SK-N-MC (cell line): ENCODE results near the gene TNFAIP8.
A peak's percentile ranks its signal among the peaks of the same experiment; 100 is the strongest.

Experiments used
- DNase-seq: peaks from one replicate; pipeline ENCODE4 v3.0.0-alpha.2; 2011; ENCODE audit warnings: low read depth, low spot score
- H3K27ac ChIP-seq: fragments of 200-600 bp; sonication (generic); 2 replicates; pipeline ENCODE4 v1.5.1; 2016; ENCODE audit warnings: mixed run types
- H3K36me3 ChIP-seq: fragments of 200-600 bp; sonication (generic); 2 replicates; pipeline ENCODE4 v1.6.1; 2017; ENCODE audit warnings: antibody characterized with exemption, low read length, mixed read lengths; ENCODE audit not compliant: insufficient read depth
- H3K4me3 ChIP-seq: fragments of 200-600 bp; sonication (generic); 2 replicates; pipeline ENCODE4 v1.5.1; 2016
- H3K9ac ChIP-seq: fragments of 200-600 bp; sonication (generic); 2 replicates; pipeline ENCODE4 v1.8.0; 2017; ENCODE audit warnings: mixed run types, mixed read lengths; ENCODE audit not compliant: insufficient read length
- H3K9me3 ChIP-seq: fragments of 200-600 bp; sonication (generic); 2 replicates; pipeline ENCODE4 v1.6.1; 2017; ENCODE audit warnings: low read depth, mild to moderate bottlenecking, antibody characterized with exemption, low read length, moderate library complexity, mixed read lengths
- EZH2 ChIP-seq: fragments of 200-600 bp; sonication (generic); IDR thresholded peaks from one replicate; pipeline ENCODE4 v1.6.1; 2017; ENCODE audit warnings: antibody characterized with exemption
- FOXP2 ChIP-seq: optimal IDR thresholded peaks from 2 replicates; pipeline ENCODE3; 2011; ENCODE audit warnings: mild to moderate bottlenecking, moderate library complexity; ENCODE audit not compliant: insufficient read depth; ENCODE audit errors: extremely low read length, control extremely low read depth
- POLR2AphosphoS5 ChIP-seq: IDR thresholded peaks from 2 replicates; pipeline ENCODE4 v1.6.1; 2012; ENCODE audit warnings: mild to moderate bottlenecking, low read depth, low read length, borderline replicate concordance

The TNFAIP8 gene

DNA sequence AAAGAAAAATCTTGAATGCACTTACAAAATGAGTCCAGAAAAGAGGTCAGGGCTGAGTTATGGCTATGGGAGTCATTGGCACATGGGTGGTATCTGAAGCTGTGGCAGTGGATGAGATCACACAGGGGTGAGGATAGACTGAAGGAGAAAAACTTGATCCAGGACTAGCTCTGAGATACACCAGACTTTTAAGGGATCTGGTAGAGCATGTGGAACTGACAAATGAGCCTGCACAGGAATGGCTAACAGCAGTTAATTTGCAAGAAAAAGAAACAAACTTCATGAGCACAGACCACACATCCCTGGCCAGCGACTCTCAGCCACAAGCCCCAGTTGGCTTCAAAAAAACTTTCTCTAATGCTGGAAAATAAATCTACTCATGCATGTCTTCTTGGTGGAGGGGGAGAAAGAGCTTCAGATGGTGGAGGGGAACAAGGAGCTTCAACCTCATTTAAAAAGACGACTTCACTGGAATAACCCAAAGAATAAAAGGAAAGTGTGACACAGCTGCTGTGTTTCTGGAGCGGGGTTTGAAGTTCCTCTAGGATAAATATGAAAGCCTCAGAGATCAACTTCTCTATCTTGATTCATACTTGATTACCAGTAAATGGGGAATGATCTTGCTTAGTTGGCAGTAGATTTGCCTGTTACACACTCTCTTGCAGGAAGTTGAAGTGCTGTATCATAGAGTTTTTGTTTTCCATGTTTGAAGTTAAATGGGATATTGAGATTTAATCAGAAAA, 33.6 kb downstream of the TNFAIP8 start:
- no peaks in the 10 kb centered on the region for H3K36me3 ChIP-seq
- no peak overlapping the region for H3K9ac ChIP-seq
- no peak for DNase-seq
- H3K4me3 ChIP-seq = no peak overlapping the region
- no peaks in the 10 kb centered on the region for H3K9me3 ChIP-seq
- no peak for TF ChIP-seq EZH2
- TF ChIP-seq FOXP2 = no peak
- TF ChIP-seq POLR2AphosphoS5 = no peak
- H3K27ac ChIP-seq = no peak overlapping the region

- TF ChIP-seq FOXP2 = no peak
- no peak for TF ChIP-seq EZH2
- Histone ChIP-seq H3K9ac (no peak overlapping the region), H3K27ac (no peak overlapping the region), H3K36me3 (no peaks in the 10 kb centered on the region), H3K9me3 (no peaks in the 10 kb centered on the region), H3K4me3 (no peak overlapping the region)
- no peak for DNase-seq
Measured at GRCh38 chr5:119390404-119390803, 34.6 kb downstream of the TNFAIP8 start.

- no peak for TF ChIP-seq POLR2AphosphoS5
- no peak for TF ChIP-seq EZH2
- no peak for TF ChIP-seq FOXP2
- no peaks in the 10 kb centered on the region for H3K36me3 ChIP-seq
- no peak overlapping the region for H3K4me3 ChIP-seq
- no peak overlapping the region for H3K9ac ChIP-seq
- no peak for DNase-seq
- H3K9me3 ChIP-seq = no peaks in the 10 kb centered on the region
- peak overlapping the region; percentile 47; the same call in 1 of the 2 replicates for H3K27ac ChIP-seq
Measured at GRCh38 chr5:119393201-119393691, 37.4 kb downstream of the TNFAIP8 start.

DNA sequence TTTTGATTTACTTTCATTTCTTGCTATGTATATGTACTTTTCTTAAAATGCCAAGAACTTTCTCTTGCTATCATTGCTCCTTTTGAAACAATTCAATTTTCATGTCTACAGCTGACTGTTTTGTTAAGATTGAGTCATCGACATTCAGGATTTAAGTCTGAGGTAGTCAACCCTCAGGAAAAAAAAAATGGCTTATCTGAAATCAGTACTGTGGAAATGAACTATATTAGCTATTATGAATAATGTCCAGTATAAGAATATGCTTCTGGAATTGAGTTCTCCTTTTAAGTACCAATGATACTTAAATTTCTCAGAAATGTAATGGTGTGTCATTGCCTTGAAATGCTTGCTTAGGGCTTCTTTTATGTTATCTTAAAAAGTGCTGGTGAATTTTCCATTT, 37.9 kb downstream of the TNFAIP8 start:
- H3K27ac ChIP-seq = peak overlapping the region; percentile 47; the same call in 1 of the 2 replicates
- no peak overlapping the region for H3K9ac ChIP-seq
- H3K36me3 ChIP-seq = no peaks in the 10 kb centered on the region
- no peak overlapping the region for H3K4me3 ChIP-seq
- no peak for DNase-seq
- no peaks in the 10 kb centered on the region for H3K9me3 ChIP-seq
- TF ChIP-seq POLR2AphosphoS5 (no peak), FOXP2 (no peak), EZH2 (no peak)

- H3K9me3 ChIP-seq = no peaks in the 10 kb centered on the region
- no peak overlapping the region for H3K27ac ChIP-seq
- no peak for DNase-seq
- no peaks in the 10 kb centered on the region for H3K36me3 ChIP-seq
- TF ChIP-seq FOXP2 (no peak), POLR2AphosphoS5 (no peak), EZH2 (no peak)
- H3K9ac ChIP-seq = no peak overlapping the region
- H3K4me3 ChIP-seq = no peak overlapping the region
Measured at GRCh38 chr5:119395080-119395836, 39.4 kb downstream of the TNFAIP8 start.

GRCh38 chr5:119396030-119396664, 40.3 kb downstream of the TNFAIP8 start:
- DNase-seq = no peak
- H3K9me3 ChIP-seq = no peaks in the 10 kb centered on the region
- no peak overlapping the region for H3K4me3 ChIP-seq
- TF ChIP-seq POLR2AphosphoS5 (no peak), EZH2 (no peak), FOXP2 (no peak)
- no peak overlapping the region for H3K9ac ChIP-seq
- no peak overlapping the region; the same call in 1 of the 2 replicates for H3K27ac ChIP-seq
- no peaks in the 10 kb centered on the region for H3K36me3 ChIP-seq

DNA sequence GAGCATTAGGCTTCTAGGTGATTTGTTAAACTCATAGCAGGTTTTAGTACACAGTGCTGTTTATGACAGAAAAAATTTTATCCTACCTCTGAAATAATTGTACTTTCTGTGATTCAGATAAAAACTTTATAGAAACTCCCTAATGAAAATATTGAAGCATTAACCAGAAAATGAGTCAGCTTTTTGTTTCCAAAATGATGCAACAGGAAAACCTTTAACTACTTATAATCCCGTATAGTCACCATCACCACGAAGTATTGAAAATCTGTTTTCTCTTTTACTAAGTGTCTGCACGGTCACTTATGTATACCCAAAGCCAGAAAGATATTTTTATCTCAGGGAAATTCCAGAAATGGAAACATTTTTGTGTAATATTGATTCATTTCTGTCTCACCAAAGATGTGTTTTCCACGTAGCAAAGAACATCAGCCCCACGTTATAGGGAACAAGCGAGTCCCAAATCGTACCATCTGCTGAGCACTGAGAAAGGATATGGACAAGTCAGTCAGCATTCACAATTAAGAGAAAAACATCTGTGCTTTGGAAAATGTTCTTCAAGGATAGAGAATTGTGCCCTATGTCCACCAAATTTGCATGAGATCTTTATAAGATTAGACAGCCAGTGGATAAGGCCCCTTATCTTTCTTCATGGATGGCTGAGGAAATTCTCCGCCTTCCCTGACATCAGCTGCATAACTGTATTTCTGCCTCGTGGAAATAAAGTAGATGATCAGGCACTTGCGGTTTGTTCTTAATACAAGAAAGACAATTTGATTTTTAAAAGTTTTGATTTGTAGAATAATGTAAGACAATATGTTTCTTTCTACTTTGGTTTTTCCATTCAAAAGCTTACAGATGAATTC, 41.9 kb downstream of the TNFAIP8 start:
- Histone ChIP-seq H3K27ac (peak overlapping the region; percentile 87), H3K9me3 (no peaks in the 10 kb centered on the region), H3K36me3 (no peaks in the 10 kb centered on the region), H3K4me3 (peak overlapping the region; percentile 39), H3K9ac (peak overlapping the region; percentile 50)
- DNase-seq = no peak
- TF ChIP-seq EZH2 (no peak), FOXP2 (no peak), POLR2AphosphoS5 (no peak)
